Measurements from ENCODE around the gene CAPN12. TPM values are rescaled to one million over a fixed set of nuclear protein-coding genes. Genes with fewer than 3 reads are reported as not detected.

The CAPN12 gene
- total RNA-seq, 1 experiment from 2014 or later = 0.69 TPM

GRCh38 chr19:38714354-38714778 lies 29.9 kb downstream of the CAPN12 start:
- Histone ChIP-seq H3K27ac (ENCODE audit: low read depth, low read length, poor library complexity, severe bottlenecking) (no peak overlapping the region), H3K36me3 (ENCODE audit: insufficient read depth, low read length, poor library complexity, severe bottlenecking) (peaks cover 57% of the 10 kb centered on the region), H3K4me3 (ENCODE audit: low read depth, low read length, poor library complexity, severe bottlenecking) (no peak overlapping the region), H3K9me3 (ENCODE audit: low read depth, low read length, poor library complexity, severe bottlenecking) (no peaks in the 10 kb centered on the region), H3K4me1 (ENCODE audit: insufficient read depth, low read length, poor library complexity, severe bottlenecking) (no peaks in the 10 kb centered on the region), H3K27me3 (replicated peaks; ENCODE audit: insufficient read depth, low read depth, low read length, poor library complexity) (no peaks in the 10 kb centered on the region)
- no peak for TF ChIP-seq CTCF (conservative IDR thresholded peaks at IDR 0.05; ENCODE audit: low read depth, low read length)
- TF ChIP-seq EZH2 (IDR thresholded peaks at IDR 0.05; ENCODE audit: borderline replicate concordance, low read depth, low read length, poor library complexity, severe bottlenecking) = no peak
- intact Hi-C loops (cut with micrococcal nuclease; ENCODE audit: unreplicated experiment) = no loop called here
- CTCF ChIA-PET = no interaction called here
- no TSS peak for BruUV-seq (replicated peaks)
- DNase-seq (ENCODE audit: low spot score) = no peak
- POLR2A ChIA-PET (ENCODE audit: low non-redundant PET) = no interaction called here

- DNase-seq (ENCODE audit: low spot score) = no peak
- BruUV-seq (replicated peaks) = no TSS peak
- Histone ChIP-seq H3K4me3 (ENCODE audit: low read depth, low read length, poor library complexity, severe bottlenecking) (no peak overlapping the region), H3K27me3 (replicated peaks; ENCODE audit: insufficient read depth, low read depth, low read length, poor library complexity) (no peaks in the 10 kb centered on the region), H3K36me3 (ENCODE audit: insufficient read depth, low read length, poor library complexity, severe bottlenecking) (peaks cover 62% of the 10 kb centered on the region), H3K27ac (ENCODE audit: low read depth, low read length, poor library complexity, severe bottlenecking) (no peak overlapping the region), H3K4me1 (ENCODE audit: insufficient read depth, low read length, poor library complexity, severe bottlenecking) (no peaks in the 10 kb centered on the region), H3K9me3 (ENCODE audit: low read depth, low read length, poor library complexity, severe bottlenecking) (no peaks in the 10 kb centered on the region)
- TF ChIP-seq CTCF (conservative IDR thresholded peaks at IDR 0.05; ENCODE audit: low read depth, low read length) = no peak
- no peak for TF ChIP-seq EZH2 (IDR thresholded peaks at IDR 0.05; ENCODE audit: borderline replicate concordance, low read depth, low read length, poor library complexity, severe bottlenecking)
- POLR2A ChIA-PET (ENCODE audit: low non-redundant PET) = no interaction called here
- CTCF ChIA-PET = no interaction called here
- intact Hi-C loops (cut with micrococcal nuclease; ENCODE audit: unreplicated experiment) = no loop called here
These were observed 30.4 kb downstream of the CAPN12 start for GRCh38 chr19:38713865-38714264.

- no TSS peak for BruUV-seq (replicated peaks)
- no peak for DNase-seq (ENCODE audit: low spot score)
- intact Hi-C loops (cut with micrococcal nuclease; ENCODE audit: unreplicated experiment) = no loop called here
- Histone ChIP-seq H3K4me1 (ENCODE audit: insufficient read depth, low read length, poor library complexity, severe bottlenecking) (no peaks in the 10 kb centered on the region), H3K4me3 (ENCODE audit: low read depth, low read length, poor library complexity, severe bottlenecking) (no peak overlapping the region), H3K27ac (ENCODE audit: low read depth, low read length, poor library complexity, severe bottlenecking) (no peak overlapping the region), H3K27me3 (replicated peaks; ENCODE audit: insufficient read depth, low read depth, low read length, poor library complexity) (no peaks in the 10 kb centered on the region), H3K9me3 (ENCODE audit: low read depth, low read length, poor library complexity, severe bottlenecking) (no peaks in the 10 kb centered on the region), H3K36me3 (ENCODE audit: insufficient read depth, low read length, poor library complexity, severe bottlenecking) (peaks cover 68% of the 10 kb centered on the region)
- TF ChIP-seq EZH2 (IDR thresholded peaks at IDR 0.05; ENCODE audit: borderline replicate concordance, low read depth, low read length, poor library complexity, severe bottlenecking) = no peak
- TF ChIP-seq CTCF (conservative IDR thresholded peaks at IDR 0.05; ENCODE audit: low read depth, low read length) = no peak
- ChIA-PET CTCF (no interaction called here), POLR2A (ENCODE audit: low non-redundant PET) (no interaction called here)
These were observed 31.0 kb downstream of the CAPN12 start for GRCh38 chr19:38713227-38713649.
